ENCODE results near the gene INHBA.

The INHBA gene

DNA sequence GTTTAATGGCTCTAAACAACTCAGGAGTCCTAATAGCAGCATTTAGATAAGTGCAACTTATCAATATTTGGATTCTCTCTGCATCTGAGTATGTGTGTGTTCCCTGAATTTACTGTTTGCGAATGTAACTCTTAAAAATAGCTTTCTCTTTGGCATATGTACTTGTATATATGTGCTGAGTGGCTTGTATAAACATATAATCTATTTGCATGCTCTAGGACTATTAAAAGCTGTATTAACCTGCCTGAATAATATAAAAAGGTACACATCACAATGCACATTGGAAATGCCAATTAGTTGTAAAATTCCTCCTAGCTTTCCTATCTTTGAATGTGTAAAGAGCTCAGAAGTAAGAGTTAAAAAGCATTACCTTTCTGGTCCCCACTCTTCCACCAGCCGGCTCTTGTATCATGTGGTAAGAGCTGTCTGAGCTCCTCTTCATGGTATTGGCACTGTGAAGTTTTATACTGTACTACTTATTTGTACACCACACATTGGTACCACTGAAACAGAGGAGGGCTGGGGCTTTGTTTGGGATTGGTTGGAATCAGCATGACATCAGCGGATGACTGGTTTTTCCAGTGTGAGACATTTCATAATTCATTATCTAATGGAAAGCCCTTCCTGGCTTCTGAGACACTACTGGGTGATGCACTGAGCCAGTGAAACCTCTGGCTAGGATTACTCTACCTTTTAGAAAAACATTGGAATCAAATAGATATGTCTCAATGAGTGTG lies at the start of gene INHBA:
Gene INHBA (minus strand): TSS at position 456 of the 737 bp plus-strand sequence. CDS start 2,716 bp downstream, outside the sequence.
- DNase-seq, result no peak

- no peak for DNase-seq
Measured at GRCh38 chr7:41752615-41753014, 49.7 kb upstream of the INHBA start.

GRCh38 chr7:41750661-41751540 lies 48.0 kb upstream of the INHBA start:
- no peak for DNase-seq

DNA sequence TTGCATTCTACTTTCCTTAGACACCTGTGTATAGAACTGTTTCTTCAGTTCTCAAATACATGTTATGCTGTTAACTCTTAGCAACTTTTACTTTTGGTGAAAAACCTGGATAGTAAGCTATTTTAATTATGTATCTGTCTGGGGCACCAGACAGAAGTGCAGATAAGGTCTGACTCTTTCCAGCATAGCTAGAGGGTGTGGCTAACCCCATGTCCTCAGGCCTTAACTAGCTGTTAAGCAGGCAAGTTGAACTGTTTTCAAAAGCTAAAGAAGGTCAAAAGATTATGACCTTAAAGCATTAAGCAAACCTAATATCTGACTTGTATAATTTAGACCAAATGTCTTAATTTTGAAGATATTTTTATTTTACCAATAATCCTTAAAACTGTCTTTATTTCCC lies 45.1 kb upstream of the INHBA start:
- no peak for DNase-seq

DNA sequence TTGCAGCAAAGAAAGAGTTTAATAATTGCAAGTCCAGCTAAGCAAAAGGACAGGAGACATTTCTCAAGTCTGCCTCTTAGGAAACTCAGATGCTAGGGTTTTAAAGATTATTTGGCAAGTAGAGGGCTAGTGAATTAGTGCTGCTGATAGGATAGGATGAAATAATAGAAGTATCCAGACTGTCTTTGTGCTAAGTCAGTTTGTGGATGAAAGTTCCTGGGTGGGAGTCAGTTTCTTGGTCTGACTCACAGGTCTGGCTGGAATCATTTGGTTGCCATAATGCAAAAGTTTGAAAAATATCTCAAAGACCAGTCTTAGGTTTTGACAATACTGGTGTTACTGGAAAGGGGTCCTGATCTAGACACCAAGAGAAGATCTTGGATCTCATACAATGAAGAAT lies 42.6 kb upstream of the INHBA start:
- no peak for DNase-seq

DNA sequence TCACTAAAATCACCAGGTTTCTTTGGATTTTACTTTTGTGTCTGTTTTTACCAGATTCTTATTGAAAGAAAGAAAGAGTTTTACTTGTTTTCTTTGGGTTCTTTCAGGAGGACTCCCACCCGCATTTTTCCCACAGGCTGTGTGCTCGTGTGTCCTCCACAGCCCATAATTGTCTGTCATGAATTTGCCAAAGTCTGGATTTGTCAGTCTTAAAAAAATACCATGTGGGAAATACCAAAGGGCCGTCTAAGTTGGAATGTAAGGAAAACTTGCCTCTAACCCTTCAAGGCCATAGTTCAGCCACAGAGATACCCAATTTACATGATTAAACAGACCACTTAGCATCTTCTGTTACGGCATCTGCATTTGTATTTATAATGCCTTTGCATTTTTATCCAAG lies 41.3 kb upstream of the INHBA start:
- no peak for DNase-seq

DNA sequence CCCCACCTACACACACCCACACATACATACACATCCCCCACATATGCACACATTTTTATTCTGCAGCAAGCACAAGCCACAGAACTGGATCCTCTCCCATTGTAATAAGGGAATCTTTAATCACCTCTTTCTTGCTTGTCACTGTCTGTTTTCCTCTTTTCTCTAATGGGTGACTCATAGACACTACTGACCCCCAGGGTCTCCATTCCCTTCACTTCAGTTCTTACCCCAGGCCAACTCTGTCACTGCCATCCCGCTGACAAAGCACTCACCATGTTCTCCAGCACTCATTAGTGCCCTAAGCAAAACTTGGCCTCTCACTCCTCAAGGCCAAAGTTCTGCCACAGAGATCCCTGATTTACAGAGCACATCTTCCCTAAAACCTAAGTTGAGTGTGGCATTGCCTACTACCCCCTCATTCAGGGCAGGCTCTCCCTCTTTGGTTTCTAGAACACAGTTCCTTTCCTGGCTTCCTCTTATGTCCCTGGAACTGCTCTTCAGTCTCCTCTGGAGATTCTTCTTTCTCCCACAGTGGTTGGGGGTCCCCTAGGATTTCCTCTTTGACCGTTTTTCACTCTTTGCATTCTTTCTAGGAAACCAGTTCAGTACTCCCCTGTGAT lies 39.6 kb upstream of the INHBA start:
- no peak for DNase-seq

DNA sequence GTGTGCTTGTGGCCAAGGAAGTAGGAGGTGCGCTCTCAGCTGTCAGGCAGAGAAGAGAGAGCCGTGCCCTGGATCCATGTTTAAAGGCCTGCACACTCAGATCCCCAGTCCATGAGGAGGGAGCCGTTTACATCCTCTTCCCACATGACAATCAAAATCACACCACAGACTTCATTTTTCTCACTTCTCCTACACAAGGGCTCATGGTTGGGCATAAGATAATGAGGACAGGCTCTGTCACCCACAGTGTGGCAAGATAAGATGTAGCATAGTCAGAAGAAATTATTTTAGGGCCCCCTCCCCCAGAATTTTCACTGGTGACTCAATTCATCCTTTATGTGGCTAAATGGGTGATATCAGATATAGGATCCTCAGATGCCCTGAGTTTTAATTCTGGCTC lies 35.9 kb upstream of the INHBA start:
- no peak for DNase-seq

DNA sequence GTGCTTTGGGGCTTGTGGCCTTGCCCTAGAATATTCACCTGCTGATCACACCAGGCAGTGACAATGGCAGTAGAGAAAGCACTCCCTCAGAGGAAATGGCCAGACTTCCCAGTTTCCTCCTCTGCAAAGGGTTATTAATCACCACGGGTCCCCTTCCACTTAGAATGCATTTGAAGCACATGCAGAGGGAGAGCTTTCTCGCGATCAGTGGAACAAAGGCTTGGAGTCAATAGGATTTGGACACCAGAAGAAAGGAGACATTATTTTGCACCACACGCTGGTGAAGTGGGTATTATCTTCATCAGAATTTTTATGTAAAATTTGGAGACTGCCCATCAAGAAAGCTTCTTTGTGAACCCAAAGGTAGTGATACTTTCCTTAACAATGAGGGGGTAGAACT lies 35.4 kb upstream of the INHBA start:
- no peak for DNase-seq

- no peak for DNase-seq
Measured at GRCh38 chr7:41735206-41735605, 32.3 kb upstream of the INHBA start.

DNA sequence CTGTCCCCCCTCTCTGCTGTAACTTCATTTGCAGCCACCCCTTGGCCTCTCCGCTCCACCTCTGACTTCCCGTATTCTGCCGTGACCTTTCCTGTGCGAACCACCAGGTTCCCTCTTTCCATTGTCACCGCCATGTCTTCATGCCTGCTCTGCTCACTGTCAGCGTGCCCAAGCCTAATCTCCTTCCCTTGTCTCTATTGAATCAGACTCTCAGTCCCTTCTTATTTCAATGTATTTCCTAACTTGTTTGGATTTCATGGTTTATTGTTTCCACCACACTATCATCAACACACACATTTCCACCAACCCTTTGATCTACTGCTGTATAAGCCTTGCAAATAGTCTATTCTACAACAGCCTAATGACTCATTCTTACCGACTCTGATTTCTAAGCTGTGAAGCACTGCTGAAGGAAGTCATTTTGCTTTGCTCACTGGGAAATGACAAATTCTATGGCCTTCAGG lies 30.0 kb upstream of the INHBA start:
- DNase-seq, result no peak

- no peak for DNase-seq
Measured at GRCh38 chr7:41732436-41732785, 29.5 kb upstream of the INHBA start.

- no peak for DNase-seq
Measured at GRCh38 chr7:41731493-41732435, 28.9 kb upstream of the INHBA start.

DNA sequence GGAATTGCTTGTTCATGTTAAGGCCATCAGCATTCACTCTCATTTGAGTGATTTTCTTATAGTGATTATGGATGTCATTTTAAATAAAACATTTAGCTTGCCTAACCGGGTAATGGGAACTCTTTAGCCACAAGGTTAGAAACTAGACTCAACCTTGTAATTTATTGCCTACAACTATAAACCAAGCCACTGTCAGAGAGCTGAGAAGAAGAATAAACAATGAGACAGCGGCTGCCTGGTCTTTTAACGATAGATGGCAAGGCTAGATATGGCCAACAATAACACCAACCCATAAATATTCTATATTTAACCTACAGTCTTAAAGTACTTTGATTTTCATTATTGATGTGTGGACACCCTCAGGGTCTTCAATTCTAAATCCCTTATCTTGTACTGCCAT lies 27.8 kb upstream of the INHBA start:
- no peak for DNase-seq

GRCh38 chr7:41730161-41730560 lies 27.3 kb upstream of the INHBA start:
- no peak for DNase-seq

- no peak for DNase-seq
Measured at GRCh38 chr7:41729059-41729458, 26.2 kb upstream of the INHBA start.

GRCh38 chr7:41725013-41725412 lies 22.1 kb upstream of the INHBA start:
- no peak for DNase-seq

GRCh38 chr7:41720886-41721285 lies 18.0 kb upstream of the INHBA start:
- no peak for DNase-seq

DNA sequence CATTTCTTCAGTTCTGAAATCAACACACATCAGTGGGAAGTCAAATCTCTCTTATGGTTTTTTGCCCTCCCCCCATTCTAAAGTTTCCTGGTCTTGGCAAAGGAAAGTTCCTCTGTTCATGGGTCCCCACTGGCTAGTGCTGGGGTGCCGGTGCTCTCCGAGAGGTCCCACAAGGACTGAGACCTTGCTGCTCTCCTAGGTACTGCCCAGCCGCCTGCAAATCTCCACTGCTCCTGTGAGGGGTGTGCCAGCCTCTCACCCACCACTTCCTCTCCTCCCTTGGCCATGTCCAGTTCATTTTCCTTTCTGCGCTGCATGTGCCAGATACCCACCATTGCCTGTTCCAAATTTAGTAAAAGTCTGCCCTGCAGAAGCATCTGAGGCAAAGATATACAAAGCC lies 17.2 kb upstream of the INHBA start:
- no peak for DNase-seq

- DNase-seq, result no peak
Measured at GRCh38 chr7:41716691-41717090, 13.8 kb upstream of the INHBA start.

DNA sequence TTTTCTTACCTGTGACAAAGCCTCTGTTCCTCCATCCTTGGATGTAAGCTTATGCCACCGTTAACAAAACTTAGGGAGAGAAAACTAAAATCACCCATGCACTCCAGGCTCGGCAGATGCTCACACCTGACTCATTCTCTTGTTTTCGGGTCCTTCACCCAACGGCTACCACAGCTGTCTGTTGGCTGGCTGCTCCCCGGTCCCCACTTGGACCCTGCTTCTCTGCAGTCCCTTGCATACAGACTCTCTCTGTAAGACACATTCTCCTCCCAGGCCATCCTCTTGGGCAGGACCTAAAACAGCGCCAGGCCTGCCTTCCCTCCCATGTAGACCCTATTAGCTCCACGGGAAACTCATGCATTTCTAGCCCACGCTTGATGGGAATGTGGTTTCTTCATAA lies 12.1 kb upstream of the INHBA start:
- DNase-seq, result no peak

GRCh38 chr7:41711283-41712064 lies 8.6 kb upstream of the INHBA start:
- DNase-seq, result no peak

All from DMS79 (cell line).